Measurements from ENCODE around the gene CFAP299.
"Not testable (repeated sequence)": the region's sequence is repeated elsewhere in the genome, so short reads cannot be mapped to it uniquely, and the experiment has no call there.

The CFAP299 gene

DNA sequence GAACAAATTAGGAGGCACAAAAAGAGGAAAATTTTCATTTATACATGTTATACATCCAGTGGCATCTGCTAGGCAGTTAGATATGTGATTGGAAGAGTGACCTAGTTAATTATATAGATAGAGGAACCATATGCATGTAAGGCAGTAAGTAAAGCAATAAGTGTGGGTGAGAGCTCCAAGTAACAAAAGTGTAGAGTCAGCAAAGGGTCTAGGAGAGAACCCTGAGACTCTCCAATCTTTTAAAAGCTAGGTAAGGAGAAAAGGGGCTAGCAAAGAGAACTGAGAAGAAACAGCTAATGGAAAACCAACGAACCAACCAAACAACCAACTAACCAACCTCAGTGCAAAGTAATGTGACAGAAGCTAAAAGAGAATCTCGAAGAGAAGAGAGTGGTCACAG is 3.8 kb upstream of the CFAP299 start:
- DNase-seq (ENCODE audit: low read depth), result no peak

DNA sequence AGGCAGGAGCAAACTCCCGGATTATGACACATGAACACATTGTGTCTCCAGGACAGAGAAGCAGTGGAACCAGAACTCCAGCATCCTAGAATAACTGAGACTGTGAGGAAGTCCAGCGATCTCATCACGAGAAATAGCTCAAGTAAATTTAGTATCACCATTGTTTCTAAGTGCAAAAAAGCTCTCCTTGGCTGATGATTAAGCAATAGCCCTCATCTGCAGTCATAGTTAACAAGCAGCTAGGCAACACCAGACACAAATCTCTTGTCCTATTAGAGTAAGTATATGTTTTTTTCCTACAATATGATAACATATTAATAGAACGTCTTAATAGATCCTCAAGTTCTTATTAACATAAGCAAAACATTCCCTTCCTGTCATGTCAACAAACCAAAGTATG is 2.4 kb upstream of the CFAP299 start:
- DNase-seq (ENCODE audit: low read depth), result no peak

DNA sequence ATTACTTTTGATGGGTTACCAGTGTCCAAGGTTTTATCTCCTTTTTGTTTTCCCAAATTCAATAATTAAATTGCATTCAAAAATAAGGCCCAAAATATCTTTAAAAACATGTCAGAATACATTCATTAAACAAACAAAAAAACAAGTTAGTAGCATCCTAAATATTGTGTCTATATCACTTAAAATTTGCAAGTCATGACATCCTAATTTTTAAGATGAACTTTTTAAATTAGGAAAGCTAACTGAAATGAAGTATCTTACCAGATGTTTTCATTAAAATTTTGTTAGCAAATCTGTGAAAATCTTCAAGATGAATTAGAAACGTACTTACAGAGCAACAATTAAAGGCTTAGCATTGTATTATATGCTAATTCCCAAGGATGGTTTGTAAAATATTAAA is 962 bp upstream of the CFAP299 start:
- no peak for DNase-seq (ENCODE audit: low read depth)

DNA sequence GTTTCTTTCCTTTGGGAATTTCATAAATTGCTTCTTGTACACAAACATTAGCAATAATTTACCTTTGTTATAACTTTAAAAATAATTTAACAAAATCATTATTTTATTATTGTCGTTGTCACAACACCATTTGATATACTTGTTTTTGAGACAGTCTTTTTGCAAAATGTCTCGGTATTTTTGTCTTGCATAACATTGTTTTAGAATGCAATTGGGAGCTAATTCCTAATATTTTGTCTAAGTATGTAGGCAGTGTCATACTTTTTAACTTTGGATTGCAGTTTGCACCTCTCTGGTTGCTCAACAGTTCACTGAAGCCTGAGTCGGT is 340 bp upstream of the CFAP299 start:
- DNase-seq (ENCODE audit: low read depth), result no peak

DNA sequence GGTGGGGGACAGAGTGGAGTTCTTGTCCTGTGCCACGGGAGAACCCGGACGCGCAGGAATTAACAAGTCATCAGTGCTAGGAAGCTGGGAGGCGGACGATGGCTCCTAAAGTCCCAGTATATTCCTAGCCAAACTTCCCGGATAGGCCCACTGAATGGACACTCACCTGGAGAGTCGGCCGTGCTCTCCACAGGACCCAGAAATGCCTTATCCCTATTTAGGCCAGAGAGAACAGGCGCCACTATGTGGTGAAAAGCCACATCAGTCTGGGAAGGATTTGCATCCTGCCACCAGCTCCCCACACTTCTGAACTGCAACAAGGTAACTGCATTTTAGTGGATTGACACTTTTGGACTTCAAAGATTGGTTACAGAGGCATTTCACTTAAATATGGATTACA is 1.1 kb downstream of the CFAP299 start:
- DNase-seq (ENCODE audit: low read depth), result no peak

DNA sequence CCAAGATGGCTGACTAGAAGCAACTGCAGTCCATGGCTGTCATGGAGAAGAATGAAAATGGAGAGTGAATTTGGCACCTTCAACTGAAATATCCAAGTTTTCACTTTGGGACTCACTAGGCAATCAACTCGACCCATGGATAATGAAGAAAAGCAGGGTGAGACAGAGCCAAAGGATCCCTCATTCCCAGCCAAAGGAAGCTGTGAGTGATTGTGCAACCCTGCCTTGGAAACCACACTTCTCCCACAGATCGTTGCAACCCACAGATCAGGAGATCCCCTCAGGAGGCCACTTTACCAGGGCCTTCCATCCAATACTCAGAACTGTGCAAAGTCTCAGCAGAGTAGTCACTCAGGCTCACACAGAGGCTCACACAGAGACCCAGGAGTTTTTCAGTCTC is 4.5 kb downstream of the CFAP299 start:
- DNase-seq (ENCODE audit: low read depth), result no peak

DNA sequence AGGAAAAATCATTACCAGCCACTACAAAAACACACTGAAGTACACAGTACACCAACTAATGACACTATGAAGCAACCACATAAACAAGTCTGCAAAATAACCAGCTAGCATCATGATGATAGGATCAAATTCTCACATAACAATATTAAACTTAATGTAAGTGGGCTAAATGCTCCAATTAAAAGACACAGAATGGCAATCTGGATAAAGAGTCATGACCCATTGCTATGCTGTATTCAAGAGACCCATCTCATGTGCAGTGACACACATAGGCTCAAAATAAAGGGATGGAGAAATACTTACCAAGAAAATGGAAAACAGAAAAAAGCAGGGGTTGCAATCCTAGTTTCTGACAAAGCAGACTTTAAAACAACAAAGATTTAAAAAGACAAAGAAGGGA is 7.2 kb downstream of the CFAP299 start:
- not testable (repeated sequence) for DNase-seq (ENCODE audit: low read depth)

DNA sequence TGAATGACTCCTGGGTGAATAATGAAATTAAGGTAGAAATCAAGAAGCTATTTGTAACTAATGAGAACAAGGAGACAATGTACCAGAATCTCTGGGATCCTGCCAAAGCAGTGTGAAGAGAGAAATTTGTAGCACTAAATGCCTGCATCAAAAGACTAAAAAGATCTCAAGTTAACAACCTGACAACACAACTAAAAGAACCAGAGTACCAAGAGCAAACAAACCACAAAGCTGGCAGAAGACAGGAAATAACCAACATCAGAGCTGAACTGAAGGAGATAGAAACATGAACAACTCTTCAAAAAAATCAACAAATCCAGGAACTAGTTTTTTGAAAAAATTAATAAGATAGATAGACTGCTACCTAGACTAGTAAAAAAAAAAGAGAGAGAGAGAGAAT is 8.4 kb downstream of the CFAP299 start:
- DNase-seq (ENCODE audit: low read depth), result no peak

DNA sequence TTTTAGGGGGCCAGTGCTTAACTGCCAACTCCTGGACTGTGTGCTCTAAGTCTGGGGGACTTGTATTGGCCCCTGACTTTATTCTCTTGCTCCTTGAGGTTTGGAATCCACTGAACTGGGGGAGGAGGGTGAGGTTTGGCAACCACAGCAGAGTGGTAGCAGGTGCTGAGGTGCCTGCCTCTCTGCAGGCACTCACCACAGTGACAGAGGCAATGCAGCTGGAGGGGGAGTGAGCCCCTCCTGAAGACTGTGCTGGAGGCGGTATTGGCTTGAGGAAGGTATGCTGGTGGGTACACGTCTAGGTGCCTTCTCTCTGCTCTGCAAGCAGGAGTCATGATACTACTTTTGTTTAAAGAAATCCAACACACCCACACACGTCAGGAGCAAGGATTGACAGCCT is 24.6 kb downstream of the CFAP299 start:
- DNase-seq (ENCODE audit: low read depth), result no peak

DNA sequence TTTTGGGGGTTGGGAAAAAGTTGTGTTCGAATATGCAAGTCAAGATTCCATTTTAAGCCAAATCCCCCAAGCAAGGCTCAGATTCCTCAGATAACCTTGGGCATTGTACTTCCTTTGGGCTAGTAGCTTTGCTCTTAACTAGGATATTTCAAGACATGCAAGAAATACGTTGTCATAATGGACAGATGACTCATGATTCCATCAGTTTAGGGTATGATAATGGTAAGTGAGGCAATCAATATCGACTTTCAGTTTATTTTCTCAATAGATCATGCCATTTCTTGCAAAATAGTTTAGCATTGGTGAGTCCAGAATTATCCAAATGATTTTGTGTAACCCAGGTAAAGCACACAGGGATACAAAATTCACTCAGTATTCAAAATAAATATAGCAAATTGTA is 25.4 kb downstream of the CFAP299 start:
- DNase-seq (ENCODE audit: low read depth), result no peak

DNA sequence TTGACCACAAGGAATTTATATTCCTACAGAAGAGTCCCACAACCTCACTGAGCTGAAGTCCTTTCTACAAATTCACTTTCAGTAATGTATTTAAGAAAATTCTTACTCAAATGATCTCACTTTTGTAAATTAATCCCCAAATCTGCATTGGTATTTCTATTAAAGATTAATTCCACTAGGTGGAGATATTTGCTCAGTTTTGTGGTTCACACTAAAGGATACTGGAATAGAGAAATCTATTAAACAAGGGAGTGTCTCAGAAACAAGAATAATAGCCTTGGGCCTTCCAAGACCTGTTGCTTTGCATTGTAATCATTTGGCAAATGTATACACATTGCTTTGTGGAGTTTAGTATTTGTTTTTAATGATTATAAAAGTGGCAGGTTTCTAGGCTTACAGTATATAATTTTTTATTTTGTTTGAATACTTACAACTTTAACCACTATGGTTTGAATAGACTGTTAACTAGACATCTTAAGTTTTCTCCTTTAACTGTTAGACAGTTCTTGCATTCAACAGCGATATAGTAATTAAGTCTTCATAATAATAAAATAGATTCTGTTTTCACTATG is 25.9 kb downstream of the CFAP299 start:
- DNase-seq (ENCODE audit: low read depth), result no peak

DNA sequence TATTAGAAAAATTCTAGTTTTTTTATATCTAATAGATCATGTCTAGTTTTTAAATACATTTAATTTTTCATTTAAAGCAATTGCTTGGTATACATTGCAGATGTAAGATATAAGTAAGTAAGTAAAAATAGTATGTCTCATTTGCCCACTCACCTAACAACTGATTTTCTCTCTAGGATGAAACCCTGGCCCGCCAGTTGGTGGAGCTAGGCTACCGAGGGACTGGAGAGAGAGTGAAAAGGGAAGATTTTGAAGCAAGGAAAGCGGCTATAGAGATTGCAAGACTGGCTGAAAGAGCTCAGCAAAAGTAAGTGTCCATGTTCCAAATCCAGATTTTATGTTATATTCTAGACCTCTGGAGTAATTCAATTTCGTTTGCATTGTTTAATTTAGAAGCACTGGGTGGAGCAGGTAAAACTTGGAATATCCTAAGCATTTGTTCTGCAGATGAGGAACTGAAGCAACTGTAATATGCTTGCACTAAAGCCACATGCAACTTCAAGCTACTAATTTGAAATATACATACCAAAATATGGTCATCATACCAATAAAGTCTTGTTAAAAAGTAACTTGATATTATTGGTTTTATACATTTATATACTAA is 27.1 kb downstream of the CFAP299 start:
- no peak for DNase-seq (ENCODE audit: low read depth)

DNA sequence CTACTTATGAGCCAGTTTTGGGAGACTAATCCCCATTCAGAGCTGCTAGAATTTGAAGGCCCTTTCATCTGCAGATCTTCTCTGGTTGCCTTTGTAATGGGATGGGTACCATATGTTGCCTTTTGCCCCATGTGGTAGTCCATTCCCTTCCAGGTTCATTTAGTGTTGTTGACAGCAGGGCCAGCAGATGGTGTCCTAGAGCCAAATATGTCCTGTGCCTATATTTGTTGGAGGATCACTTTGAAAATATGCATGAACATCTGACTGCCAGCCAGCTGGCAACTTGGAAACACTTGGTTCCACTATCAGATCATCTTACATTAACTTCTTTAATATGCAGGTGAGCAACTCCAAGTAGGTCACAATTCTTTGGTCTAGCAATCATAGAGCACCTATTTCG is 30.4 kb downstream of the CFAP299 start:
- no peak for DNase-seq (ENCODE audit: low read depth)

DNA sequence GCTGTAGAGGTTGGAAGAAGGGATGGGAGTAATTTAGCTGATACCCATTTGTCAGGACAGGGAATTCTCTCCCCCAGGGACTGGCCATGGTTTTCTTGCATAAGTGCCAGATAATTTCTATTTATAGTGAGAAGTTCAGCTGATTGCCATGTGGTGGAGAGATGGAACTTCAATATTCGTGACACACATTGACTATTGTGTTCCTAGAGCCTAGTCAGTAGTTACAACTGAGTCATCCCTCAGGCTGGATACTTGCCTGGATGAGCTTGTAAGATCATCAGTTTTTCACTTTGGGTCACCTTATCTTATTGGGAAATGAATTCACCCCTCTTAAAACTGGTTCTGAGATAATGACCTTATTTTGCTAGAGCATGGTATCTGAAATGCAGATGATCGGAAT is 32.2 kb downstream of the CFAP299 start:
- no peak for DNase-seq (ENCODE audit: low read depth)

DNA sequence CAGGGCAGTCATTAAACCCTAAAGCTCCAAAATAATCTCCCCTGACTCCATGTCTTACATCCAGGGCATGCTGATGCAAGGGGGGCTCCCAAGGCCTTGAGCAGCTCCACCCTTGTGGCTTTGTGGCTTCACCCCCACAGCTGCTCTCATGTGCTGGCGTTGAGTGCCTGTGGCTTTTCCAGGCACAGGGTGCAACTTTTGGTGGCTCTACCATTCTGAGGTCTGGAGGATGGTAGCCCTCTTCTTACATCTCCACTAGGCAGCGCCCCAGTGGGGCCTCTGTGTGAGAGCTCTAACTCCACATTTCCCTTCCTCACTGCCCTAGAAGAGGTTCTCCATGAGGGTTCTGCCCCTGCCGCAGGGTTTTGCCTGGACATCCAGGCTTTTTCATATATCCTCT is 35.1 kb downstream of the CFAP299 start:
- DNase-seq (ENCODE audit: low read depth), result no peak

DNA sequence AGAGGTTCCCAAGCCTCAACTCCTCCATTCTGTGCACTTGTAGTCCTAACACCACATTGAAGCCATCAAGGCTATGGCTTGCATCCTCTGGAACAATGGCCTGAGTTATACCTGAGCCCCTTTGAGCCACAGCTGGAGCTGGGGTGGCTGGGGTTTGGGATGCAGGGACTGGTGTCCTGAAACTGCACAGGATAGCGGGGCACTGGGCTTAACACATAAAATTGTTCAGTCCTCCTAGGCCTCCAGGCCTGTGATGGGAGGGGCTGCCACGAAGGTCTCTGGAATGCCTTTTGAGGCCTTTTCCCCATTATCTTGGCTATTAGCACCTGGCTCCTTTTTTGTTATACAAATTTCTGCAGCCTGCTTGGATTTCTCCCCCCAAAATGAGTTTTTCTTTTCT is 35.5 kb downstream of the CFAP299 start:
- DNase-seq (ENCODE audit: low read depth), result no peak

DNA sequence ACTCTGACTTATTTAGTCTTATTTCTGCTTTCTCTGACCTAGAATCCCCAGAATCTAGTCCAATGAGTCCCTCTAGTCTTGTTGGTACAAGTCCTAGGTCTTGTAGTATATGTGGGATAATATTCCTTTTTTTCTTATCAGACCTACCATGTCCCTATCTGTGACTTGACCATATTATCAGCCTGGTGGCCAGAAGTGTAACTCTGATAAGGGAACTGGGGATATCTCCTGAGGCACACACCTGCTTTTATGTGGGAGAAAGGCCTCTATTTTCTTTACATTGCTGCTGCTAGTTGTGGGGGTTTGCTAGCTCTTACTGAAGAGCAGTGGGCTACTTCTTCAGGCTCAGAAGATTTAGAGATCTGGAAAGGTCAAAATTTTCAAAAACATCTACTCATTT is 38.6 kb downstream of the CFAP299 start:
- DNase-seq (ENCODE audit: low read depth), result no peak

DNA sequence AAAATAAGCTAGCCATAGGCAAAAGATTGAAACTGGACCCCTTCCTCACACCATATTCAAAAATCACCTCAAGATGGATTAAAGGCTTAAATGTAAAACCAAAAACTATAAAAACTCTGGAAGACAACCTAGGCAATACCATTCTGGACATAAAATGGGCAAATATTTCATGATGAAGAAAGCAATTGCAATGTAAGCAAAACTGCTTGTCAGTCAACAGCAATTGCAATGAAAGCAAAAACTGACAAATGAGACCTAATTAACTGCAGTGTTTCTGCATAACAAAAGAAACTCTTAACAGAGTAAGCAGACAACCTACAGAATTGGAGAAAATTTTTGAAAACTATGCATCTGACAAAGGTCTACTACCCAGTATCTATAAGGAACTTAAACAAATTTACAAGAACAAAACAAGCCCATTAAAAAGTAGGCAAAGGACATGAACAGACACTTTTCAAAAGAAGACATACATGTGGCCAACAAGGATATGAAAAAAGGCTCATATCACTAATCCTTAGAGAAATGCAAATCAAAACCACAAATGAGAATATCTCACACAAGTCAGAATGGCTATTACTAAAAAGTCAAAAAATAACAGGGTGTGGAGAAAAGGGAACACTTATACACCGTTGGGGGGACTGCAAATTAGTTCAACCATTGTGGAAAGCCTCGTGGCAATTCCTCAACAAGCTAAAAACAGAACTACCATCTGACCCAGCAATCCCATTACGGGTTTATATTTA is 46.7 kb downstream of the CFAP299 start:
- DNase-seq (ENCODE audit: low read depth), result no peak

DNA sequence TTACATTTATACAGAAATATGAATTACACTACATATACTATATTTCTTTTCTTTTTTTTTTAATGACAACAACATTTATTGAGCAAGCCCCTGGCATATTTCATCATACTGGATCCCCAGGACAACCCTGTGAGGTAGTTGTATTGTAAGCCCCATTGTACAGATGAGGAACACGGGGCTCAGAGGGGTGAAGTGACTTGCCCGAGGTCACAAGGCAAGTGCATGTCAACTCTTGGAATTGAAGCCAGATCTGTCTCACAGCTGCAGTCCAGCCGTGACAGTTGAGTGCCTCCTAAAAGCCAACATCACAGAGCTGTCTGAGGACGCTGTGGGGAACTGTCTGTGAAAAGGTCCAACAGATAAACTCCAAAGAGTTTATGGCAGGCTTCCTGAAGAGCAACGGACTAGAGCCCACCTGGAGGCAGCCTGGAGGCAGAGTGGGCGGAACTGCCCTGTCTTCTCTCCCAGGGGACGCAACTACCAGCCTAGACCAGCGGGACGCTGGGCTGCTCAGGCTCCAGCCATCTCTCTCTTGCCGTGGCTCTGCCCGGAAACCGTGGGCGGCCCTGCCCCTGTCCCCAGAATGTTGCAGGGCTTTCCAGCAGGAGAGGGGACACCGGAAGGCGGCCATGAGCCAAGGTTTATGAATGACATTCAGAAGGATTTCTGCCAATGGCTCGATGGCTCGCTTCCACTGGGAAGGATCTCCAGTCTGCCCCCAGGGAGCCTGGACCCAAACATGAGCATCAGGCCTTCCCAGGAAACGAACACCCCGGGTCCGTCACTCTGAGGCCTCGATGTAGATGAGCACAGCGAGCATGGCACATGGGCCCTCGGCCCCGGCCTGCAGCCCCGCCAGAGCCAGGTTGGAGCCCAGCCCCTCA is 50.1 kb downstream of the CFAP299 start:
- no peak for DNase-seq (ENCODE audit: low read depth)

DNA sequence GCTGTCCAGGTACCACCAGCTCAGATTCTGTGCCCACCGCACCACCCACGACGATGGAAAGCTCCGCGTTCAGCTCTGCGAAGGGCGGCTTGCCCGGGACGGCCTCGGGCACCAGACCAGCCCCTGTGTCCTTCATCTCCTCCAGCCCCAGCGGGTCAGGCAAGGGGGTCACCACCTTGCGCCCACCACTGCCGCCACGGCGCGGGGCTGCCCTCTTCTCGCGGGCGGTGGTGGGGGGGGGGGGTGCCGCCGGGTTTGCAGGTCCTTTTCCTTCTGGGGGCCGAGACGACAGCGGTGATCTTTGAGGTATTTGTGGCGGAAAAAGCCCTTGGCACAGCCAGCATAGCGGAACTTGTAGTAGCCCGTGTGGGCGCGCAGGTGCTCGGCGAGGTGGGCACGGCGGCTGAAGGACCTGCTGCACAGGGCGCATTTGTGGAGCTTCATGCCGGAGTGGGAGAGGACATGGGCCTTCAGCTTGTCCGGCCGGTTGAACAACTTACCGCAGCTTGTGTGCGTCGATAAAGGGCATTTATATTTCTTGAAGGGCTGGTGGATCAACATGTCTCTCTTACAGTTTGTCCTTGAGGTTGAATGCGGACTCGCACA is 50.9 kb downstream of the CFAP299 start:
- no peak for DNase-seq (ENCODE audit: low read depth)

DNA sequence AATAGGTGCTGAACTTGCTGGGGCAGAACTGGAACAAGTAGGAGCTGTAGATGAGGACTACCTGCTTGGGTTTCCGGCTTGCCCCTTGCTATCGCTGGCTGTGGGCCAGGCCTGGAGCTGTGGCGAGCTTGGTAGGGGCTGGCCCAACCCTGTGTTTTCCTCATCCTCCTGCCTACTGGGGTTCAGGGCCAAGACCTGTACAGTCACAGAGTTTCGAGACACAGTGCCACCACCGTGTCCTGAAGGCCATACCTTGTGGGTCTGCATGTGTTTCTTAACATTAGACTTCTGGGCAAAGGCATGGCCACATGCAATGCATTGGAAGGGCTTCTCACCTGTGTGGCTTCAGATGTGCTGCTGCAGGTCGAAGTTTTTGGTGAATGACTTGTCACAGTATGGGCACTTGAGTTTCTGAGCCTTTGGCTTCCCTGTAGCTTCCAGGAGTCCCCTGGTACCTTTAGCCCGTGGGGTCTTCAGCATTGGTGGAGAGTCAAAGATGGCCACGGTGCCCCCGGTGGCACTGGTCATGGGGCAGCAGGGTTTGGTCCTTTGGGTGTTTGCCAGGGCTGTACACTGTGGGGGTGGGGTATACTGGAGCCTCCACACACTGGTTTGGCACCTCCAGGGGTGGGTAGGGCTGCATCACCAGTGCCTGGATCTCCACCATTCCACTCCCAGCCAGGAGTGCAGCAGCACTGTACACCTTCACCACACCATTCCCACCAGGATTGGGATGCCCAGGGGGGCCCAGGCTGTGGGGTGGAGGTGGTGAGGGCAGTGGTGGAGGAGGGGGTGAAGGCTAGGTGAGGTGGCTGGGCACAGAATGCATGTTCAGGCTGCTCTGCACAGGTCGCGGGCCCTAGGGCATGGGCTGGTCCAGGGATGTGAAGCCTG is 52.1 kb downstream of the CFAP299 start:
- DNase-seq (ENCODE audit: low read depth), result no peak

DNA sequence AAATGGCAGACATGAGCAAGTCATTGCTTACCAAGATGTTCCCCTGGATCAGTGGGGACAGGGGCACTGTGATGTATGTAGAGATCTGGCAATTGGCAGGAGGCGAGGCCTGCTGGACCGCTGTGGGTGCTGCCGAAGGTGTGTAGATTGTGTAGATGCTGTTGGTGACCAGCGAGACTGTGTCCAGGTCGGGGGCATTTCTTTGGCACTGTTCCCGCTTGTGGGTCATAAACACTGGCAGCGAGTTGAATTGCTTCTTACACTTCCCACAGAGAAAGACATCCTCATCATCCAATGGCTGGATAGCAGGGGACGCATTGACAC is 52.7 kb downstream of the CFAP299 start:
- no peak for DNase-seq (ENCODE audit: low read depth)

Data from stimulated activated CD8-positive, alpha-beta memory T cell treated with anti-CD3 and anti-CD28 coated beads, Interleukin-15, amount 100 ng/mL, for 24 hours (primary cell).